Measurements from ENCODE around the gene TMEM212.
"Not testable (repeated sequence)": the region's sequence is repeated elsewhere in the genome, so short reads cannot be mapped to it uniquely, and the experiment has no call there.

- TF ChIP-seq EZH2 (IDR thresholded peaks at IDR 0.05; ENCODE audit: low read length); CTCF (optimal IDR thresholded peaks at IDR 0.05 in 1 of 3, IDR thresholded peaks at IDR 0.05 in 1 of 3, conservative IDR thresholded peaks at IDR 0.05 in 1 of 3; ENCODE audit: extremely low read depth in 1 of 3, insufficient read depth in 2 of 3, low read length in 3 of 3): not testable (repeated sequence)
These were observed 15.6 kb downstream of the TMEM212 start for GRCh38 chr3:171858770-171859169.
